H1 (cell line): ENCODE measurements around the gene USP43. TPM values are rescaled to one million over a fixed set of nuclear protein-coding genes. Genes with fewer than 3 reads are reported as not detected.

Experiments
- CTCF ChIA-PET: fragments of 300-600 bp; sonication (Branson Sonifier 250); formaldehyde crosslinking; loops from one replicate; lab custom pipeline; 2021; ENCODE audit not compliant: partially characterized antibody; lab: Charles Lee
- POLR2A ChIA-PET: fragments of 300-600 bp; sonication (Branson Sonifier 250); formaldehyde crosslinking; loops from one replicate; lab custom pipeline; 2021; ENCODE audit warnings: inconsistent platforms; ENCODE audit not compliant: partially characterized antibody; lab: Charles Lee
- DNase-seq, 2 experiments: peaks; one replicate each; pipeline versions ENCODE4 v3.0.0 to v3.0.0-alpha.2; 2010 to 2022; ENCODE audit warnings: low spot score in 2 of 2, low read depth in 1 of 2, mixed read lengths in 1 of 2
- FAIRE-seq: peaks from 2 replicates; lab custom pipeline; 2011; peaks lifted over from hg19 to GRCh38; lab: Jason Lieb, UNC
- H2AFZ ChIP-seq: 2 replicates; pipeline ENCODE4 v1.8.1; 2012; ENCODE audit warnings: low read length, inconsistent platforms
- H2AK5ac ChIP-seq: 2 replicates; pipeline ENCODE4 v1.6.1; 2013; ENCODE audit warnings: low read depth, low read length
- H2BK120ac ChIP-seq: replicated peaks from 2 replicates; pipeline ENCODE3; 2013; ENCODE audit warnings: low read depth, low read length, inconsistent platforms
- H2BK12ac ChIP-seq: 2 replicates; pipeline ENCODE4 v1.6.1; 2013; ENCODE audit warnings: low read depth, low read length
- H2BK15ac ChIP-seq: 2 replicates; pipeline ENCODE4 v1.6.1; 2013; ENCODE audit warnings: low read length
- H2BK20ac ChIP-seq: 2 replicates; pipeline ENCODE4 v1.6.1; 2013; ENCODE audit warnings: low read length
- H2BK5ac ChIP-seq: 2 replicates; pipeline ENCODE4 v1.6.1; 2013; ENCODE audit warnings: low read depth, low read length
- H3K14ac ChIP-seq: 2 replicates; pipeline ENCODE4 v1.6.1; 2013; ENCODE audit warnings: inconsistent platforms; ENCODE audit not compliant: insufficient read length
- H3K18ac ChIP-seq: 2 replicates; pipeline ENCODE4 v1.6.1; 2013; ENCODE audit warnings: low read length; ENCODE audit errors: extremely low read depth
- H3K23ac ChIP-seq: 2 replicates; pipeline ENCODE4 v1.6.1; 2013; ENCODE audit warnings: inconsistent platforms; ENCODE audit not compliant: insufficient read length
- H3K23me2 ChIP-seq: 2 replicates; pipeline ENCODE4 v1.6.1; 2013; ENCODE audit warnings: low read depth, low read length
- H3K27ac ChIP-seq: 2 replicates; pipeline ENCODE4 v1.6.1; 2011; ENCODE audit warnings: low read depth, low read length, inconsistent platforms
- H3K27me3 ChIP-seq, 4 experiments: replicated peaks in 1 of 4; 1 replicate in 1 of 4; 2 replicates in 3 of 4; pipeline versions ENCODE4 v1.6.1 to v1.8.1; 2011 to 2013; ENCODE audit warnings: low read length in 3 of 4, mild to moderate bottlenecking in 3 of 4, inconsistent platforms in 2 of 4, mixed read lengths in 2 of 4, moderate library complexity in 1 of 4; ENCODE audit not compliant: control insufficient read depth in 3 of 4, insufficient read depth in 3 of 4; ENCODE audit errors: extremely low read depth in 1 of 4
- H3K36me3 ChIP-seq, 4 experiments: 2 replicates each; pipeline versions ENCODE4 v1.6.1 to v1.8.1; 2011 to 2013; ENCODE audit warnings: mild to moderate bottlenecking in 4 of 4, low read length in 3 of 4, moderate library complexity in 2 of 4, control low read depth in 1 of 4, inconsistent platforms in 1 of 4; ENCODE audit not compliant: insufficient read depth in 4 of 4, control insufficient read depth in 2 of 4
- H3K4ac ChIP-seq: replicated peaks from 2 replicates; pipeline ENCODE3; 2013; ENCODE audit warnings: low read length, low read depth, mixed read lengths, inconsistent platforms; ENCODE audit not compliant: insufficient read length
- H3K4me1 ChIP-seq, 4 experiments: replicated peaks in 1 of 4; 1 replicate in 1 of 4; 2 replicates in 3 of 4; pipeline versions ENCODE4 v1.6.1 to v1.8.1; 2011 to 2013; ENCODE audit warnings: low read length in 3 of 4, inconsistent platforms in 2 of 4, mixed read lengths in 1 of 4; ENCODE audit not compliant: insufficient read depth in 4 of 4, control insufficient read depth in 3 of 4
- H3K4me2 ChIP-seq, 2 experiments: 2 replicates each; pipeline versions ENCODE4 v1.6.1 to v1.8.1; 2011 to 2013; ENCODE audit warnings: low read depth in 2 of 2, low read length in 2 of 2, control low read depth in 1 of 2, inconsistent platforms in 1 of 2, mild to moderate bottlenecking in 1 of 2; ENCODE audit not compliant: insufficient read depth in 1 of 2
- H3K4me3 ChIP-seq, 4 experiments: fragments of 200-600, 300-600 bp in 1 of 4; sonication (generic), shearing (Covaris generic), sonication (Bioruptor Twin) in 1 of 4; 2 replicates each; pipeline versions ENCODE4 v1.5.1 to v1.8.1; 2011 to 2016; ENCODE audit warnings: low read length in 4 of 4, low read depth in 3 of 4, control low read depth in 2 of 4, inconsistent platforms in 2 of 4, mild to moderate bottlenecking in 2 of 4, mixed read lengths in 1 of 4, moderate library complexity in 1 of 4; ENCODE audit not compliant: insufficient read depth in 2 of 4; ENCODE audit errors: extremely low read depth in 1 of 4
- H3K56ac ChIP-seq: replicated peaks from 2 replicates; pipeline ENCODE3; 2013; ENCODE audit warnings: low read depth, mild to moderate bottlenecking, mixed read lengths, low read length, inconsistent platforms; ENCODE audit not compliant: insufficient read length
- H3K79me1 ChIP-seq: 2 replicates; pipeline ENCODE4 v1.6.1; 2013; ENCODE audit warnings: low read depth, low read length, control low read depth
- H3K79me2 ChIP-seq, 2 experiments: 2 replicates each; pipeline versions ENCODE4 v1.6.1 to v1.8.1; 2012 to 2013; ENCODE audit warnings: low read length in 2 of 2, mild to moderate bottlenecking in 2 of 2, inconsistent platforms in 1 of 2; ENCODE audit not compliant: insufficient read depth in 2 of 2, control insufficient read depth in 1 of 2
- H3K9ac ChIP-seq, 4 experiments: replicated peaks in 1 of 4; 1 replicate in 1 of 4; 2 replicates in 3 of 4; pipeline versions ENCODE4 v1.6.1 to v1.8.1; 2011 to 2013; ENCODE audit warnings: low read depth in 3 of 4, low read length in 3 of 4, control low read depth in 2 of 4, mild to moderate bottlenecking in 2 of 4, moderate library complexity in 2 of 4, inconsistent platforms in 1 of 4; ENCODE audit errors: extremely low read depth in 1 of 4
- H3K9me3 ChIP-seq, 2 experiments: 2 replicates each; pipeline versions ENCODE4 v1.6.1 to v1.8.1; 2012 to 2013; ENCODE audit warnings: mild to moderate bottlenecking in 2 of 2, moderate library complexity in 2 of 2, control low read depth in 1 of 2, inconsistent platforms in 1 of 2, low read depth in 1 of 2, low read length in 1 of 2, mixed read lengths in 1 of 2; ENCODE audit not compliant: insufficient read depth in 2 of 2
- H4K20me1 ChIP-seq, 2 experiments: replicated peaks in 1 of 2; 2 replicates each; pipeline versions ENCODE3 to v1.8.1; 2011 to 2013; ENCODE audit warnings: inconsistent platforms in 2 of 2, low read length in 2 of 2, mild to moderate bottlenecking in 1 of 2; ENCODE audit not compliant: insufficient read depth in 2 of 2, control insufficient read depth in 1 of 2
- H4K5ac ChIP-seq: 2 replicates; pipeline ENCODE4 v1.6.1; 2013; ENCODE audit warnings: low read length, low read depth, mixed read lengths, inconsistent platforms; ENCODE audit not compliant: insufficient read length
- H4K8ac ChIP-seq: 2 replicates; pipeline ENCODE4 v1.8.0; 2013; ENCODE audit warnings: mild to moderate bottlenecking, moderate library complexity, low read length, inconsistent platforms; ENCODE audit not compliant: insufficient read depth; ENCODE audit errors: extremely low read depth
- H4K91ac ChIP-seq: replicated peaks from 2 replicates; pipeline ENCODE3; 2013; ENCODE audit warnings: low read length, mixed read lengths, inconsistent platforms; ENCODE audit not compliant: insufficient read length
- BCL11A ChIP-seq, 2 experiments: IDR thresholded peaks; one replicate each; pipeline ENCODE4 v1.6.1; 2011; ENCODE audit warnings: low read depth in 2 of 2, low read length in 2 of 2, mild to moderate bottlenecking in 2 of 2
- SAP30 ChIP-seq: fragments of 300-600 bp; sonication (generic); IDR thresholded peaks from 2 replicates; pipeline ENCODE4 v1.7.1; 2012; ENCODE audit warnings: low read length, moderate library complexity, mild to moderate bottlenecking, inconsistent platforms; ENCODE audit not compliant: insufficient read depth, insufficient replicate concordance
- SIN3A ChIP-seq, 2 experiments: IDR thresholded peaks in 1 of 2; conservative IDR thresholded peaks in 1 of 2; 2 replicates each; pipeline ENCODE4 v1.6.1; 2011 to 2012; ENCODE audit warnings: low read length in 2 of 2, improper control_type of control experiment in 1 of 2, low read depth in 1 of 2, mild to moderate bottlenecking in 1 of 2
- WGBS, 2 experiments: shearing (Covaris generic) in 1 of 2; methylation state at CpG; one replicate each; pipeline versions ENCODE4 v1.1.6 to v1.1.7; 2013 to 2015; ENCODE audit warnings: low lambda C conversion rate in 2 of 2, mixed read lengths in 2 of 2, inconsistent platforms in 1 of 2, low coverage in 1 of 2, missing lambda C conversion rate in 1 of 2; ENCODE audit not compliant: insufficient replicate concordance in 2 of 2, insufficient coverage in 1 of 2, insufficient read length in 1 of 2; ENCODE audit errors: extremely low coverage in 1 of 2, missing lambda C conversion rate in 1 of 2; 5-methylcytosine and 5-hydroxymethylcytosine counted together
- polyA plus RNA-seq, 7 experiments: library from polyadenylated mRNA; depleted of rRNA in 3 of 7; stranded (reverse) in 5 of 7; unstranded in 2 of 7; fragments of >200 nt in 5 of 7; fragments of 200-250 nt in 2 of 7; gene quantifications; 1 replicate in 5 of 7; 2 replicates in 1 of 7; 4 replicates in 1 of 7; pipeline versions ENCODE4 v1.2.1 to v1.2.3, GENCODE V29; 2011 to 2013; ENCODE audit warnings: missing spikeins in 2 of 7, mixed read lengths in 2 of 7
- total RNA-seq: library from RNA; stranded (reverse); fragmentation: NEBNext Ultra II Directional; extraction: Animal tissue kit (Norgen Biotek cat#: 25700); gene quantifications from 2 replicates; pipeline ENCODE4 v1.2.1, GENCODE V29; 2021

The USP43 gene
- total and polyA plus RNA-seq, 2 of the 8 experiments (the other 6 are each of a cell fraction or from before 2014, with no cell fraction given), result 3.0 to 7.2 TPM

GRCh38 chr17:9693755-9694154 lies 48.4 kb downstream of the USP43 start:
- no peak overlapping the region for H2AFZ ChIP-seq
- no peak overlapping the region for H4K5ac ChIP-seq
- no peak overlapping the region for H3K56ac ChIP-seq
- H2BK5ac ChIP-seq, result no peak overlapping the region
- no peak overlapping the region for H2BK12ac ChIP-seq
- H3K4me1 ChIP-seq, result no peaks in the 10 kb centered on the region
- no peaks in the 10 kb centered on the region for H3K79me1 ChIP-seq
- H4K8ac ChIP-seq, result no peak overlapping the region
- H2AK5ac ChIP-seq, result no peak overlapping the region
- H2BK15ac ChIP-seq, result no peak overlapping the region
- no peak overlapping the region for H2BK120ac ChIP-seq
- H4K91ac ChIP-seq, result no peak overlapping the region
- no peak overlapping the region for H3K4ac ChIP-seq
- DNase-seq (no peak), FAIRE-seq (no peak)
- 86% methylated on average over 7 of the region's 7 CpGs; no CpG with 5 or more reads in 1 of the 2 experiments for WGBS, 2 experiments
- H3K9me3 ChIP-seq, result no peaks in the 10 kb centered on the region
- H3K14ac ChIP-seq, result no peak overlapping the region
- ChIA-PET CTCF (interaction anchor here (1.0 to 1.5 kb wide), 2 partner anchors 17 to 196 kb away, joined by 3 read pairs; no protein-coding TSS in a partner anchor), POLR2A (no interaction called here)
- no peaks in the 10 kb centered on the region for H3K27me3 ChIP-seq
- no peak overlapping the region for H3K23ac ChIP-seq
- no peaks in the 10 kb centered on the region for H3K79me2 ChIP-seq
- H3K23me2 ChIP-seq, result no peaks in the 10 kb centered on the region
- no peak for TF ChIP-seq SAP30
- TF ChIP-seq SIN3A (conservative IDR thresholded peaks at IDR 0.05 in 1 of 2, IDR thresholded peaks at IDR 0.05 in 1 of 2; ENCODE audit: low read depth in 1 of 2, low read length in 2 of 2), result no peak
- TF ChIP-seq BCL11A (IDR thresholded peaks at IDR 0.05; ENCODE audit: low read depth in 2 of 2, low read length in 2 of 2), result no peak
- no peak overlapping the region for H2BK20ac ChIP-seq
- no peaks in the 10 kb centered on the region for H4K20me1 ChIP-seq
- H3K18ac ChIP-seq, result no peak overlapping the region
- no peak overlapping the region for H3K9ac ChIP-seq
- H3K4me2 ChIP-seq, result no peak overlapping the region
- H3K4me3 ChIP-seq, result no peak overlapping the region
- peaks cover 0 to 2% (median 0%) of the 10 kb centered on the region in 4 experiments; a peak in 2 of 8 replicates for H3K36me3 ChIP-seq
- H3K27ac ChIP-seq, result no peak overlapping the region
